HepG2 (cell line): ENCODE data around the gene OPA3. TPM values are rescaled to one million over a fixed set of nuclear protein-coding genes. Genes with fewer than 3 reads are reported as not detected.
A peak's percentile ranks its signal among the peaks of the same experiment; 100 is the strongest.

Source experiments
- ARNT ChIP-seq: fragments of 450-650 bp; IDR thresholded peaks from 2 replicates; pipeline ENCODE4 v1.6.1; 2017
- GLI4 ChIP-seq: sonication (generic); formaldehyde crosslinking; IDR thresholded peaks from 2 replicates; pipeline ENCODE4 v1.5.1; 2020; ENCODE audit warnings: missing genetic modification reagents, mild to moderate bottlenecking, moderate library complexity, borderline replicate concordance
- HMGA1 ChIP-seq: sonication (generic); formaldehyde crosslinking; conservative IDR thresholded peaks from 2 replicates; pipeline ENCODE4 v1.4.0; 2020; ENCODE audit warnings: missing genetic modification reagents
- HOXA9 ChIP-seq: sonication (generic); formaldehyde crosslinking; IDR thresholded peaks from 2 replicates; pipeline ENCODE4 v1.8.1; 2022; ENCODE audit warnings: missing genetic modification reagents, mild to moderate bottlenecking, moderate library complexity, borderline replicate concordance
- NKX3-1 ChIP-seq: sonication (generic); formaldehyde crosslinking; IDR thresholded peaks from 2 replicates; pipeline ENCODE4 v1.5.0; 2020; ENCODE audit warnings: missing genetic modification reagents
- NONO ChIP-seq, 2 experiments: fragments of 450-650 bp in 1 of 2; sonication (generic) in 1 of 2; formaldehyde crosslinking in 1 of 2; IDR thresholded peaks in 1 of 2; conservative IDR thresholded peaks in 1 of 2; 2 replicates each; pipeline versions ENCODE4 v1.6.1 to v1.8.0; 2017 to 2022; ENCODE audit warnings: mild to moderate bottlenecking in 1 of 2, missing genetic modification reagents in 1 of 2, moderate library complexity in 1 of 2
- PRPF4 ChIP-seq: fragments of 200-400 bp; formaldehyde crosslinking; IDR thresholded peaks from 2 replicates; pipeline ENCODE4 v1.6.1; 2016; ENCODE audit warnings: low read length, low read depth; ENCODE audit not compliant: poor library complexity, severe bottlenecking
- ZBTB21 ChIP-seq: sonication (generic); formaldehyde crosslinking; IDR thresholded peaks from 2 replicates; pipeline ENCODE4 v1.4.0; 2020; ENCODE audit warnings: missing genetic modification reagents
- ZNF367 ChIP-seq: sonication (generic); formaldehyde crosslinking; IDR thresholded peaks from 2 replicates; pipeline ENCODE4 v1.4.0; 2020; ENCODE audit warnings: missing genetic modification reagents, borderline replicate concordance
- ZNF510 ChIP-seq: sonication (generic); formaldehyde crosslinking; IDR thresholded peaks from 2 replicates; pipeline ENCODE4 v1.4.0; 2020; ENCODE audit warnings: low read depth, mild to moderate bottlenecking, missing genetic modification reagents
- ZNF567 ChIP-seq: sonication (generic); formaldehyde crosslinking; IDR thresholded peaks from 2 replicates; pipeline ENCODE4 v1.8.1; 2023; ENCODE audit warnings: mild to moderate bottlenecking, missing genetic modification reagents, borderline replicate concordance
- ZNF569 ChIP-seq: sonication (generic); formaldehyde crosslinking; IDR thresholded peaks from 2 replicates; pipeline ENCODE4 v1.5.0; 2020; ENCODE audit warnings: mild to moderate bottlenecking, missing genetic modification reagents, moderate library complexity, borderline replicate concordance
- ZNF614 ChIP-seq: IDR thresholded peaks from 2 replicates; pipeline ENCODE4 v1.6.1; 2018; ENCODE audit warnings: missing biosample characterization, missing genetic modification reagents, inconsistent platforms, borderline replicate concordance
- ZNF670 ChIP-seq: sonication (generic); formaldehyde crosslinking; IDR thresholded peaks from 2 replicates; pipeline ENCODE4 v1.8.0; 2022; ENCODE audit warnings: mild to moderate bottlenecking, missing genetic modification reagents, borderline replicate concordance
- ZNF75D ChIP-seq: sonication (generic); formaldehyde crosslinking; IDR thresholded peaks from 2 replicates; pipeline ENCODE4 v1.8.1; 2023; ENCODE audit warnings: missing genetic modification reagents, mild to moderate bottlenecking, borderline replicate concordance
- ZNF773 ChIP-seq: sonication (generic); formaldehyde crosslinking; IDR thresholded peaks from 2 replicates; pipeline ENCODE4 v1.4.0; 2020; ENCODE audit warnings: missing genetic modification reagents, borderline replicate concordance
- ZNF777 ChIP-seq: sonication (generic); formaldehyde crosslinking; IDR thresholded peaks from 2 replicates; pipeline ENCODE4 v1.4.0; 2020; ENCODE audit warnings: missing genetic modification reagents
- ZSCAN25 ChIP-seq: sonication (generic); formaldehyde crosslinking; IDR thresholded peaks from 2 replicates; pipeline ENCODE4 v1.8.0; 2022; ENCODE audit warnings: mild to moderate bottlenecking, missing genetic modification reagents
- polyA plus RNA-seq, 8 experiments: library from polyadenylated mRNA; depleted of rRNA in 3 of 8; stranded (reverse) in 7 of 8; unstranded in 1 of 8; fragments of >200 nt; fragmentation: Illumina TruSeq in 4 of 8; extraction: Trizol in 4 of 8; gene quantifications; 2 replicates each; pipeline versions ENCODE4 v1.2.1 to v1.2.3, GENCODE V29; 2011 to 2016; ENCODE audit warnings: low read depth in 4 of 8, missing spikeins in 1 of 8, mixed read lengths in 1 of 8; ENCODE audit not compliant: insufficient read depth in 1 of 8
- total RNA-seq, 5 experiments: library from RNA; depleted of rRNA; stranded (reverse); fragments of >200 nt; fragmentation: Illumina TruSeq; extraction: Trizol; gene quantifications; 2 replicates each; pipeline ENCODE4 v1.2.3, GENCODE V29; 2016; ENCODE audit warnings: low read depth in 1 of 5
- TF ChIP-seq, protein P1 (sequence below): sonication (generic); formaldehyde crosslinking; IDR thresholded peaks from 2 replicates; pipeline ENCODE4 v1.4.0; 2020; ENCODE audit warnings: mild to moderate bottlenecking, missing genetic modification reagents
- TF ChIP-seq, protein P2 (sequence below): sonication (generic); formaldehyde crosslinking; IDR thresholded peaks from 2 replicates; pipeline ENCODE4 v1.8.1; 2023; ENCODE audit warnings: missing genetic modification reagents, mild to moderate bottlenecking, borderline replicate concordance
- TF ChIP-seq, protein P3 (sequence below): sonication (generic); formaldehyde crosslinking; IDR thresholded peaks from 2 replicates; pipeline ENCODE4 v1.4.0; 2020; ENCODE audit warnings: missing genetic modification reagents, borderline replicate concordance
- TF ChIP-seq, protein P4 (sequence below): IDR thresholded peaks from 2 replicates; pipeline ENCODE4 v1.6.1; 2018; ENCODE audit warnings: missing genetic modification reagents, mild to moderate bottlenecking, missing compliant biosample characterization
- TF ChIP-seq, protein P5 (sequence below): sonication (generic); formaldehyde crosslinking; IDR thresholded peaks from 2 replicates; pipeline ENCODE4 v1.4.0; 2020; ENCODE audit warnings: mild to moderate bottlenecking, missing genetic modification reagents

The OPA3 gene
- total and polyA plus RNA-seq, 2 of the 13 experiments (the other 11 are each of a cell fraction or from before 2014, with no cell fraction given): 8.3 to 17.7 TPM

DNA sequence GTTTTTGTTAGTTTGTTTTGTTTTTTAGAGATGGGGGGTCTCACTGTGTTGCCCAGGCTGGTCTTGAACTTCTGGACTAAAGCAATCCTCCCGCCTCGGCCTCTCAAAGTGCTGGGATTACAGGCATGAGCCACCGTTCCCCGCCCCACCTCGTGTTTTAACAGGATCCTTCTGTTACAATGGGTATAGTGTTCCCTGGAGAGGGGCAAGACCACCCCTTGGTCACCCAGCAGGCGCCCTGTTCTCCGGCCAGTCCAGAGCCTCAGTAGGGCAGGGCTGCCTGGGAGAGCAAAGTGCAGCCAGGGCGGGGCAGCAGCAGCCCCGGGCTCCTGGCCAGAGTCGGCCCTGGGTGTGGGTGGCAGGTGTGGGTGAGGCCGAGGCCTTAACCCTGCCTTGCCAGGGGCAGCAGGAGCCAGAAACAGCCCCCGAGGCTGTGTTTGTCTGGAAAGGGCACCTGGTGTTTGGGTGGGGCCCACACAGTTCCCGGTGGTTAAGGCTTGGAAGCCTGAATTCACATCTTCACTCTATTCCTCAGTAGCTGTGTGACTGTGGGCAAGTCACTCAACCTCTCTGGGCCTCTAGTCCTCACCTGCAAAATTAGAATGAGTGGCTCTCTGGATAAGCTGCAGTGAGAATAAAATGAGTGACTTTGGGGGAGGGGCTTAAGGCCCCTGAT, 70.1 kb downstream of the OPA3 start (continued):
- no peak for TF ChIP-seq PRPF4
- TF ChIP-seq HMGA1: no peak
- no peak for TF ChIP-seq ARNT
- no peak for TF ChIP-seq NKX3-1 (CRISPR knock-in tag)
- TF ChIP-seq ZNF367: no peak
- no peak for TF ChIP-seq ZNF670 (CRISPR knock-in tag)
- no peak for TF ChIP-seq ZNF75D (CRISPR knock-in tag)
- TF ChIP-seq ZNF773: no peak
- TF ChIP-seq, protein P1, sequence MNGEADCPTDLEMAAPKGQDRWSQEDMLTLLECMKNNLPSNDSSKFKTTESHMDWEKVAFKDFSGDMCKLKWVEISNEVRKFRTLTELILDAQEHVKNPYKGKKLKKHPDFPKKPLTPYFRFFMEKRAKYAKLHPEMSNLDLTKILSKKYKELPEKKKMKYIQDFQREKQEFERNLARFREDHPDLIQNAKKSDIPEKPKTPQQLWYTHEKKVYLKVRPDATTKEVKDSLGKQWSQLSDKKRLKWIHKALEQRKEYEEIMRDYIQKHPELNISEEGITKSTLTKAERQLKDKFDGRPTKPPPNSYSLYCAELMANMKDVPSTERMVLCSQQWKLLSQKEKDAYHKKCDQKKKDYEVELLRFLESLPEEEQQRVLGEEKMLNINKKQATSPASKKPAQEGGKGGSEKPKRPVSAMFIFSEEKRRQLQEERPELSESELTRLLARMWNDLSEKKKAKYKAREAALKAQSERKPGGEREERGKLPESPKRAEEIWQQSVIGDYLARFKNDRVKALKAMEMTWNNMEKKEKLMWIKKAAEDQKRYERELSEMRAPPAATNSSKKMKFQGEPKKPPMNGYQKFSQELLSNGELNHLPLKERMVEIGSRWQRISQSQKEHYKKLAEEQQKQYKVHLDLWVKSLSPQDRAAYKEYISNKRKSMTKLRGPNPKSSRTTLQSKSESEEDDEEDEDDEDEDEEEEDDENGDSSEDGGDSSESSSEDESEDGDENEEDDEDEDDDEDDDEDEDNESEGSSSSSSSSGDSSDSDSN (CRISPR knock-in tag): peak; percentile 63
- TF ChIP-seq, protein P2, sequence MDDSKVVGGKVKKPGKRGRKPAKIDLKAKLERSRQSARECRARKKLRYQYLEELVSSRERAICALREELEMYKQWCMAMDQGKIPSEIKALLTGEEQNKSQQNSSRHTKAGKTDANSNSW (CRISPR knock-in tag): no peak; the same call in 1 of the 2 replicates
- TF ChIP-seq, protein P3, sequence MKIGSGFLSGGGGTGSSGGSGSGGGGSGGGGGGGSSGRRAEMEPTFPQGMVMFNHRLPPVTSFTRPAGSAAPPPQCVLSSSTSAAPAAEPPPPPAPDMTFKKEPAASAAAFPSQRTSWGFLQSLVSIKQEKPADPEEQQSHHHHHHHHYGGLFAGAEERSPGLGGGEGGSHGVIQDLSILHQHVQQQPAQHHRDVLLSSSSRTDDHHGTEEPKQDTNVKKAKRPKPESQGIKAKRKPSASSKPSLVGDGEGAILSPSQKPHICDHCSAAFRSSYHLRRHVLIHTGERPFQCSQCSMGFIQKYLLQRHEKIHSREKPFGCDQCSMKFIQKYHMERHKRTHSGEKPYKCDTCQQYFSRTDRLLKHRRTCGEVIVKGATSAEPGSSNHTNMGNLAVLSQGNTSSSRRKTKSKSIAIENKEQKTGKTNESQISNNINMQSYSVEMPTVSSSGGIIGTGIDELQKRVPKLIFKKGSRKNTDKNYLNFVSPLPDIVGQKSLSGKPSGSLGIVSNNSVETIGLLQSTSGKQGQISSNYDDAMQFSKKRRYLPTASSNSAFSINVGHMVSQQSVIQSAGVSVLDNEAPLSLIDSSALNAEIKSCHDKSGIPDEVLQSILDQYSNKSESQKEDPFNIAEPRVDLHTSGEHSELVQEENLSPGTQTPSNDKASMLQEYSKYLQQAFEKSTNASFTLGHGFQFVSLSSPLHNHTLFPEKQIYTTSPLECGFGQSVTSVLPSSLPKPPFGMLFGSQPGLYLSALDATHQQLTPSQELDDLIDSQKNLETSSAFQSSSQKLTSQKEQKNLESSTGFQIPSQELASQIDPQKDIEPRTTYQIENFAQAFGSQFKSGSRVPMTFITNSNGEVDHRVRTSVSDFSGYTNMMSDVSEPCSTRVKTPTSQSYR (CRISPR knock-in tag): no peak
- TF ChIP-seq GLI4: no peak
- TF ChIP-seq ZBTB21: no peak
- no peak for TF ChIP-seq ZNF567 (CRISPR knock-in tag)
- TF ChIP-seq, protein P4, sequence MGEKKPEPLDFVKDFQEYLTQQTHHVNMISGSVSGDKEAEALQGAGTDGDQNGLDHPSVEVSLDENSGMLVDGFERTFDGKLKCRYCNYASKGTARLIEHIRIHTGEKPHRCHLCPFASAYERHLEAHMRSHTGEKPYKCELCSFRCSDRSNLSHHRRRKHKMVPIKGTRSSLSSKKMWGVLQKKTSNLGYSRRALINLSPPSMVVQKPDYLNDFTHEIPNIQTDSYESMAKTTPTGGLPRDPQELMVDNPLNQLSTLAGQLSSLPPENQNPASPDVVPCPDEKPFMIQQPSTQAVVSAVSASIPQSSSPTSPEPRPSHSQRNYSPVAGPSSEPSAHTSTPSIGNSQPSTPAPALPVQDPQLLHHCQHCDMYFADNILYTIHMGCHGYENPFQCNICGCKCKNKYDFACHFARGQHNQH: peak; percentile 43; the same call in 1 of the 2 replicates
- TF ChIP-seq, protein P5, sequence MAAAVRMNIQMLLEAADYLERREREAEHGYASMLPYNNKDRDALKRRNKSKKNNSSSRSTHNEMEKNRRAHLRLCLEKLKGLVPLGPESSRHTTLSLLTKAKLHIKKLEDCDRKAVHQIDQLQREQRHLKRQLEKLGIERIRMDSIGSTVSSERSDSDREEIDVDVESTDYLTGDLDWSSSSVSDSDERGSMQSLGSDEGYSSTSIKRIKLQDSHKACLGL (CRISPR knock-in tag): no peak
- no peak for TF ChIP-seq ZNF614 (CRISPR knock-in tag)
- TF ChIP-seq HOXA9 (CRISPR knock-in tag): no peak
- peak; percentile 53; the same call in 1 of the 2 replicates for TF ChIP-seq ZNF777 (CRISPR knock-in tag)
- TF ChIP-seq ZSCAN25: peak; percentile 66; the same call in 1 of the 2 replicates
- no peak for TF ChIP-seq NONO (IDR thresholded peaks at IDR 0.05)
- TF ChIP-seq NONO (CRISPR knock-in tag; conservative IDR thresholded peaks at IDR 0.05): peak; percentile 85
- TF ChIP-seq ZNF569: no peak
- no peak for TF ChIP-seq ZNF510 (CRISPR knock-in tag)
